HCT116 (cell line): ENCODE data around the gene ZSWIM7. TPM values are rescaled to one million over a fixed set of nuclear protein-coding genes. Genes with fewer than 3 reads are reported as not detected.

Source experiments
- ATAC-seq: fragments of 200-7000 bp; cut with Tn5 transposase; 2 replicates; pipeline ENCODE4 v1.9.1; 2020; ENCODE audit warnings: mild to moderate bottlenecking, moderate library complexity
- BruUV-seq: library from RNA; stranded (reverse); fragments of 400-500 nt; replicated peaks from 2 replicates; lab custom pipeline; 2021; lab: Mats Ljungman, UMichigan
- CTCF ChIA-PET: fragments of 300-600 bp; sonication (Branson Sonifier 250); formaldehyde crosslinking; loops from one replicate; lab custom pipeline; 2021; ENCODE audit warnings: antibody characterized with exemption; lab: Charles Lee
- POLR2A ChIA-PET: fragments of 300-600, 350-600 bp; sonication (Branson Sonifier 250); formaldehyde crosslinking; loops from one replicate; lab custom pipeline; 2021; ENCODE audit warnings: antibody characterized with exemption; lab: Charles Lee
- RAD21 ChIA-PET, 2 experiments: fragments of 300-600 bp; sonication (Branson Sonifier 250); formaldehyde crosslinking; loops; one replicate each; lab custom pipeline; 2023; ENCODE audit warnings: low total read pairs in 2 of 2; ENCODE audit not compliant: uncharacterized antibody in 2 of 2, unreplicated experiment in 2 of 2, low non-redundant PET in 1 of 2; lab: Charles Lee
- DNase-seq: peaks from one replicate; pipeline ENCODE4 v3.0.0-alpha.2; 2010; ENCODE audit warnings: low read depth, low spot score
- H2AFZ ChIP-seq: fragments of 200-600 bp; shearing (Covaris generic), sonication (generic); 2 replicates; pipeline ENCODE4 v1.6.1; 2017; ENCODE audit warnings: low read depth, mixed run types, mixed read lengths, antibody characterized with exemption, low read length; ENCODE audit not compliant: poor library complexity, severe bottlenecking
- H3K27ac ChIP-seq: 2 replicates; pipeline ENCODE4 v1.5.1; 2012; ENCODE audit warnings: low read depth, low read length
- H3K27me3 ChIP-seq: fragments of 200-600 bp; sonication (generic); 2 replicates; pipeline ENCODE4 v1.6.1; 2016; ENCODE audit warnings: mixed run types, low read length, mixed read lengths; ENCODE audit not compliant: insufficient read depth
- H3K36me3 ChIP-seq, 2 experiments: fragments of 200-500 bp in 1 of 2; fragments of 200-600 bp in 1 of 2; sonication (Bioruptor generic) in 1 of 2; sonication (generic) in 1 of 2; 2 replicates each; pipeline versions ENCODE4 v1.5.1 to v1.6.1; 2014 to 2016; ENCODE audit warnings: low read length in 2 of 2, inconsistent platforms in 1 of 2, mixed read lengths in 1 of 2, mixed run types in 1 of 2; ENCODE audit not compliant: insufficient read depth in 2 of 2, control insufficient read depth in 1 of 2
- H3K4me1 ChIP-seq, 2 experiments: fragments of 200-600 bp in 1 of 2; sonication (generic) in 1 of 2; 2 replicates each; pipeline versions ENCODE4 v1.5.1 to v1.6.1; 2012 to 2017; ENCODE audit warnings: low read length in 2 of 2, inconsistent platforms in 1 of 2, mild to moderate bottlenecking in 1 of 2, mixed read lengths in 1 of 2, mixed run types in 1 of 2, moderate library complexity in 1 of 2; ENCODE audit not compliant: insufficient read depth in 2 of 2, control insufficient read depth in 1 of 2
- H3K4me2 ChIP-seq: fragments of 200-600 bp; sonication (generic); 2 replicates; pipeline ENCODE4 v1.6.1; 2017; ENCODE audit warnings: mixed run types, low read length, mixed read lengths
- H3K4me3 ChIP-seq, 2 experiments: fragments of 200-600 bp in 1 of 2; sonication (generic) in 1 of 2; replicated peaks in 1 of 2; 2 replicates each; pipeline ENCODE4 v1.5.1; 2011 to 2016; ENCODE audit warnings: low read length in 2 of 2, control low read depth in 1 of 2, low read depth in 1 of 2, mild to moderate bottlenecking in 1 of 2, mixed read lengths in 1 of 2, mixed run types in 1 of 2
- H3K79me2 ChIP-seq: fragments of 200-600 bp; sonication (generic); 2 replicates; pipeline ENCODE4 v1.6.1; 2017; ENCODE audit warnings: mild to moderate bottlenecking, mixed run types, low read length, moderate library complexity, mixed read lengths; ENCODE audit not compliant: insufficient read depth
- H3K9ac ChIP-seq: fragments of 200-600 bp; sonication (generic); 2 replicates; pipeline ENCODE4 v1.6.1; 2016; ENCODE audit warnings: low read length, mixed read lengths
- H3K9me2 ChIP-seq: fragments of 200-600 bp; sonication (generic), shearing (Covaris generic); 2 replicates; pipeline ENCODE4 v1.6.1; 2017; ENCODE audit warnings: mixed run types, mild to moderate bottlenecking, moderate library complexity; ENCODE audit not compliant: insufficient read depth
- H3K9me3 ChIP-seq, 2 experiments: fragments of 200-500 bp in 1 of 2; fragments of 200-600 bp in 1 of 2; sonication (Bioruptor generic) in 1 of 2; sonication (generic) in 1 of 2; 2 replicates each; pipeline ENCODE4 v1.6.1; 2014 to 2017; ENCODE audit warnings: low read length in 2 of 2, mixed read lengths in 2 of 2, inconsistent platforms in 1 of 2, low read depth in 1 of 2, mild to moderate bottlenecking in 1 of 2, mixed run types in 1 of 2, moderate library complexity in 1 of 2; ENCODE audit not compliant: control insufficient read depth in 1 of 2, insufficient read depth in 1 of 2
- H4K20me1 ChIP-seq: fragments of 200-600 bp; sonication (generic), shearing (Covaris generic); 2 replicates; pipeline ENCODE4 v1.6.1; 2017; ENCODE audit warnings: mixed run types, mild to moderate bottlenecking, moderate library complexity; ENCODE audit not compliant: insufficient read depth
- CBX3 ChIP-seq: IDR thresholded peaks from 2 replicates; pipeline ENCODE4 v1.6.1; 2012; ENCODE audit warnings: low read depth
- CEBPB ChIP-seq: IDR thresholded peaks from 2 replicates; pipeline ENCODE4 v1.6.1; 2012; ENCODE audit warnings: low read depth
- CTCF ChIP-seq, 3 experiments: fragments of 200-600 bp in 1 of 3; sonication (generic) in 1 of 3; IDR thresholded peaks in 2 of 3; conservative IDR thresholded peaks in 1 of 3; 2 replicates each; pipeline ENCODE4 v1.5.1; 2012 to 2017; ENCODE audit warnings: low read depth in 2 of 3, low read length in 2 of 3, antibody characterized with exemption in 1 of 3, borderline replicate concordance in 1 of 3, control low read depth in 1 of 3, mild to moderate bottlenecking in 1 of 3, mixed read lengths in 1 of 3, mixed run types in 1 of 3, moderate library complexity in 1 of 3; ENCODE audit not compliant: insufficient read depth in 1 of 3
- EGR1 ChIP-seq: IDR thresholded peaks from 2 replicates; pipeline ENCODE4 v1.6.1; 2012; ENCODE audit warnings: low read depth
- EZH2 ChIP-seq: fragments of 200-600 bp; sonication (generic); IDR thresholded peaks from 2 replicates; pipeline ENCODE4 v1.6.1; 2017; ENCODE audit warnings: antibody characterized with exemption, mixed run types
- EZH2phosphoT487 ChIP-seq: fragments of 200-600 bp; IDR thresholded peaks from 2 replicates; pipeline ENCODE4 v1.6.1; 2018; ENCODE audit warnings: antibody characterized with exemption, borderline replicate concordance
- FOSL1 ChIP-seq: IDR thresholded peaks from 2 replicates; pipeline ENCODE4 v1.6.1; 2012; ENCODE audit warnings: low read depth
- JUND ChIP-seq: IDR thresholded peaks from 2 replicates; pipeline ENCODE4 v1.6.1; 2012
- MAX ChIP-seq: IDR thresholded peaks from 2 replicates; pipeline ENCODE4 v1.6.1; 2012
- POLR2A ChIP-seq: IDR thresholded peaks from 2 replicates; pipeline ENCODE4 v1.7.0; 2011; ENCODE audit warnings: borderline replicate concordance; ENCODE audit not compliant: insufficient read depth, insufficient read length; ENCODE audit errors: extremely low read depth
- POLR2AphosphoS5 ChIP-seq: IDR thresholded peaks from 2 replicates; pipeline ENCODE4 v1.6.1; 2011; ENCODE audit warnings: mild to moderate bottlenecking, low read depth, low read length, moderate library complexity
- RAD21 ChIP-seq: IDR thresholded peaks from 2 replicates; pipeline ENCODE4 v1.6.1; 2012; ENCODE audit warnings: low read depth, mild to moderate bottlenecking
- REST ChIP-seq: IDR thresholded peaks from 2 replicates; pipeline ENCODE4 v1.6.1; 2012; ENCODE audit warnings: low read depth
- SIN3A ChIP-seq: IDR thresholded peaks from 2 replicates; pipeline ENCODE4 v1.6.1; 2012; ENCODE audit warnings: low read depth
- SRF ChIP-seq: IDR thresholded peaks from 2 replicates; pipeline ENCODE4 v1.6.1; 2012; ENCODE audit warnings: low read depth
- TCF7L2 ChIP-seq: IDR thresholded peaks from 2 replicates; pipeline ENCODE4 v1.7.0; 2011; ENCODE audit warnings: borderline replicate concordance, inconsistent platforms; ENCODE audit not compliant: insufficient read depth, insufficient read length; ENCODE audit errors: extremely low read depth
- YY1 ChIP-seq: IDR thresholded peaks from 2 replicates; pipeline ENCODE4 v1.6.1; 2011; ENCODE audit warnings: low read length, low read depth, moderate library complexity, mild to moderate bottlenecking; ENCODE audit not compliant: insufficient replicate concordance; ENCODE audit errors: extremely low read depth
- ZBTB33 ChIP-seq: IDR thresholded peaks from 2 replicates; pipeline ENCODE4 v1.6.1; 2011; ENCODE audit warnings: mild to moderate bottlenecking, low read length, moderate library complexity; ENCODE audit not compliant: insufficient replicate concordance; ENCODE audit errors: extremely low read depth
- ZFX ChIP-seq: fragments of 450-650 bp; IDR thresholded peaks from 2 replicates; pipeline ENCODE4 v1.6.1; 2017
- ZNF274 ChIP-seq: fragments of 200-500 bp; sonication (Bioruptor generic); IDR thresholded peaks from 2 replicates; pipeline ENCODE4 v1.6.1; 2014; ENCODE audit warnings: mild to moderate bottlenecking, low read depth, low read length, inconsistent platforms
- intact Hi-C: fragments of 100-400 bp; cut with micrococcal nuclease; formaldehyde crosslinking; loops from 2 replicates; pipeline ENCODE4 v1.10.0; 2022
- total RNA-seq: library from RNA; stranded (reverse); gene quantifications from one replicate; pipeline ENCODE4 v1.2.1, GENCODE V29; 2021; ENCODE audit not compliant: unreplicated experiment

Gene ZSWIM7
- total RNA-seq, 1 experiment from 2014 or later = 33.5 TPM

GRCh38 chr17:16044487-16044886 is 45.0 kb upstream of the ZSWIM7 start:
- Histone ChIP-seq H3K79me2 (no peaks in the 10 kb centered on the region; the same call in 1 of the 2 replicates), H3K4me1 (no peaks in the 10 kb centered on the region), H3K4me3 (no peak overlapping the region), H3K9ac (no peak overlapping the region), H4K20me1 (no peaks in the 10 kb centered on the region), H3K9me2 (no peaks in the 10 kb centered on the region), H3K27me3 (no peaks in the 10 kb centered on the region), H3K4me2 (no peak overlapping the region), H3K36me3 (peaks cover 39 to 50% of the 10 kb centered on the region in 2 experiments; a peak in 3 of 4 replicates), H3K9me3 (no peaks in the 10 kb centered on the region), H2AFZ (no peak overlapping the region), H3K27ac (no peak overlapping the region)
- TF ChIP-seq FOSL1 = no peak
- TF ChIP-seq RAD21 = no peak
- TF ChIP-seq MAX = no peak
- TF ChIP-seq JUND = no peak
- TF ChIP-seq ZNF274 = no peak
- TF ChIP-seq TCF7L2 = no peak
- TF ChIP-seq POLR2AphosphoS5 = no peak
- TF ChIP-seq EZH2phosphoT487 = no peak
- no peak for TF ChIP-seq POLR2A
- no peak for TF ChIP-seq CEBPB
- TF ChIP-seq CTCF (IDR thresholded peaks at IDR 0.05 in 2 of 3, conservative IDR thresholded peaks at IDR 0.05 in 1 of 3; ENCODE audit: borderline replicate concordance in 1 of 3, insufficient read depth in 1 of 3, low read depth in 2 of 3, low read length in 2 of 3) = no peak
- no peak for TF ChIP-seq ZBTB33
- TF ChIP-seq EGR1 = no peak
- TF ChIP-seq CBX3 = no peak
- no peak for TF ChIP-seq REST
- TF ChIP-seq EZH2 = no peak
- TF ChIP-seq SRF = no peak
- no peak for TF ChIP-seq ZFX
- TF ChIP-seq YY1 = no peak
- no peak for TF ChIP-seq SIN3A
- CTCF ChIA-PET = no interaction called here
- DNase-seq = no peak
- BruUV-seq = no TSS peak
- intact Hi-C loops = no loop called here
- RAD21 ChIA-PET = no interaction called here
- POLR2A ChIA-PET = no interaction called here
- ATAC-seq = no peak
